Umbilical cord (tissue), 2 donors: Measurements from ENCODE around the gene GPRC5D. TPM values are rescaled to one million over a fixed set of nuclear protein-coding genes. Genes with fewer than 3 reads are reported as not detected.
A peak's percentile ranks its signal among the peaks of the same experiment; 100 is the strongest.

Experiments used
- DNase-seq: peaks from one replicate; pipeline ENCODE4 v3.0.0-alpha.2; 2015; ENCODE audit warnings: low spot score
- total RNA-seq: library from RNA; depleted of rRNA; stranded (reverse); fragments of >200 nt; gene quantifications from one replicate; pipeline ENCODE4 v1.2.3, GENCODE V29; 2014; ENCODE audit warnings: low replicate concordance; ENCODE audit not compliant: insufficient read depth

The GPRC5D gene
- total RNA-seq, 1 donor from 2014 or later: not detected

- DNase-seq: no peak
These were observed 14.9 kb downstream of the GPRC5D start for GRCh38 chr12:12936983-12937491.

DNA sequence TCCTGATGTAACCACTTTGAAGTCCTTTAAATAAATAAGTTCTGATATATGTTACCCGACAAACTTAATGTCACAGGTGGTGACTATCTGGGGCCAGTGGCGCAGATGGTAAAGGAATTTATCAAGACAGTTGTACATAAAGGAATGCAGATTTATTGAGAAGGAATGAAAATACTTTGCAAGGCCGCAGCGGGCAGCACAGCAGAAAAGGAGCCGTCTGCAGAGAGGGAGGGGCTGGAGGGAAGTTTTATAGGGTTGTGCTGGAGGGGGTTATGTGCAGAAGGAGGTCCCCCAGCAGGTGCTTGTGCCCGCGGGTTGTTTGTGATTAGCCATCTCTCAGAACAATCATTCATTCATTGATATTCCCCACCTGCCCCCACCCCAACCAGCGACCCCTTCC lies 17.4 kb downstream of the GPRC5D start:
- DNase-seq: no peak

DNA sequence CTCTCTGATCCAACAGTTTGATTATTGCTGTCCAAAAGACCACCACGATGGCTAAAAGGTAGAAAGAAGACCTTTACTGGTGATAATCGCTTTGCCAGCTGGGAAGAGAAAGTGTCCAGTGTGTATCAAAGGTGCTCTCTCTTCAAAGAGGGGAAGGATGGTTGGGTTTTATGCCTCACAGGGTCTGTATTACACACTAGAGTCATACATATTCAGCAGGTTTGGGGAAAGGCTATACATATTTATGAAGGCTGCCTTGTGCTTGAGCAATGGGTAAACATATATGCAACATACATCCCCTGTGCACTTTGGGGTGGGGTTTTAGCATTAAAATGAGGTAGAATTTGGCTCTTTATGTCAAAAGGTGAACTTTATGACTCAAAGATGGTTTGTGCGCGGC lies 18.2 kb downstream of the GPRC5D start:
- DNase-seq: no peak

GRCh38 chr12:12930633-12931219 lies 21.2 kb downstream of the GPRC5D start:
- no peak for DNase-seq

- DNase-seq: no peak
These were observed 22.3 kb downstream of the GPRC5D start for GRCh38 chr12:12929696-12930095.

DNA sequence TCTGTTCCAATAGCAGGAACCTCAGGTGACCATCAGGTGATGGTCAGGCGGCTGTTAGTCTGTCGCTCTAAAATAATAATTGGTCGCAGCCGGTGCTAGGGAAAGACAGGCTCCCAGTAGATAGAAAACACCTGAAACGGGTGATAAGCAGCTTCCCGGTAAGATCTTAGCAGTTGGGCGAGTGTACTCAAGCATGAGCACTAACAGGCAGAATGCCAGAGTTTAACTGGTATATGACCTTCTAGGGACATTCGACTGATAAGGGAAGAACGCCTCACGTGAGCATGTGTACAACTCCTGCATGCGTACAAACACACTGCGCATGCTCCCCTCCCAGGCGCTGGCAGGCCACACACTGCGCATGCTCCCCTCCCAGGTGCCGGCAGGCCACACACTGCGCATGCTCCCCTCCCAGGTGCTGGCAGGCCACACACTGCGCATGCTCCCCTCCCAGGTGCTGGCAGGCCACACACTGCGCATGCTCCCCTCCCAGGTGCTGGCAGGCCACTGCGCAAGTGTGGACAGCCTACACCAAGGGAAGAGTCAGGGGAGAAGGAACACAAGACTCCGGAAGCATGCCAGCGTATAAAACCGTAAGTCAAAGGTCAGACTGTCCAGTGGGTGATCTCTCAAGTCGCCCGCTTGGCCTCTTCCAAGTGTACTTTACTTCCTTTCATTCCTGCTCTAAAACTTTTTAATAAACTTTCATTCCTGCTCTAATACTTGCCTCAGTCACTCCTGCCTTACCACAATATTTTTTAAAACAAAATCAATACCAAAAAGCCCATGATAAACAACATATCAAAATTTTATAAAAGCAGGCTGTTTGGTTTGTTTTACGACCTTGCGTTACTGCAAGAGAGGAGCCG lies 24.5 kb downstream of the GPRC5D start:
- DNase-seq: peak; percentile 81

DNA sequence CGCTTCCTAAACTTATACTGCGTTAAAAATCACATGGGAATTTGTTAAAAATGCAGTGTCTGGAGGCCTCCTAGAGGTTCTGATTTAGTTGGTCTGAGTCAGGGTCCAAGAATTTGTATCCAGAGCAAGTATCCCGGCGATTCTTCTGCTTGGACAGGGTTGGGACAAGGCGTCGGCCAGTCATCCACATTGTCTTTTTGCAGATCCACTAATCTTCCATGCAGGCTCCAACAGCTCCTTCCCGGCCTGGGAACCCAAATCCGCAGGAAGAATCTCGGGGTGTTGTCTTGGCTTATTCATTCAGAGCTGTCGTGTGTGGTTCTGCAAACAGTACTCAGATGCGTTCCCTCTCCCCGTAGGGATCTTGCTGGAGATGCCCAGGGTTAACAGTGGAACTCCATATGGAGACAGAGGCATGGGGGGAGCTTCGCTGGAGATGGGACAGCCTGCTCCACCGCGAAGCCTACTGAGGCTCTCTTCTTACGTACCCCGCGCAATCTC lies 25.3 kb downstream of the GPRC5D start:
- DNase-seq: no peak

DNA sequence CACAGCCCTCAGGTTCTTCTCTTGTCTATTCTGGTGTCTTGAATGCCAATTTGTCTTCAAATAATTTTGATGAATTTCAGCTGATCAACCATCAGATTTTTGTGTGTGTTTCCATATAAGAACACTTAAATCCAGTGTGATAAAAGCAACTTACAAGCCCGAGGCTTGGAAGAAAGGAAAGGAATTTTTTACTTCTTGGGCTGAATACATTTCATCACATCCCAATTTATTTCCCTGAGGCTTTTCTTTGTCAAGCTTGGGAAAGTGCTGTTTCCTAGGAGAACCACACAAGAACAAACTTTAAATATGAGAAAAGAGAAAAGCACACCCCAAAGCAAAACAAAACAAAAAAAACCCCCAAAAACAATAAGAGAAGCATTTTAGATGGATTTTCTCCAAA lies 26.6 kb downstream of the GPRC5D start:
- DNase-seq: no peak

DNA sequence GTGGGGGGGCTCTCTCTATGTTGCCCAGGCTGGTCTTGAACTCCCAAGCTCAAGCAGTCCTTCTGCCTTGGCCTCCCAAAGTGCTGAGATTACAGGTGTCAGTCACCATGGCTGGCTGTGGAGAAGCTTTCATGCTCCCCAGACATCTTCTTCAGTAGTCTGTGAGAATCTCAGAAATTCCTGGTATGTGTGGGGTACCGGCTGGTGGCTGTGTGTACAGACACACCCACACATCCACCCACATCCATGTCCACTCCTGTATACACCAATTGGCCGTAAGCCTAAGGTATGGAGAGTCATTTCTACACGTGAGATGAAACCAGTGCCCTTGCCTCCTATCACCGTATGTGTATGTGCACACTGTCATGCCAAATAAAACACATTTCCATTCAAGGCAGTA lies 27.8 kb downstream of the GPRC5D start:
- DNase-seq: no peak

GRCh38 chr12:12922978-12923377 lies 29.0 kb downstream of the GPRC5D start:
- no peak for DNase-seq

DNA sequence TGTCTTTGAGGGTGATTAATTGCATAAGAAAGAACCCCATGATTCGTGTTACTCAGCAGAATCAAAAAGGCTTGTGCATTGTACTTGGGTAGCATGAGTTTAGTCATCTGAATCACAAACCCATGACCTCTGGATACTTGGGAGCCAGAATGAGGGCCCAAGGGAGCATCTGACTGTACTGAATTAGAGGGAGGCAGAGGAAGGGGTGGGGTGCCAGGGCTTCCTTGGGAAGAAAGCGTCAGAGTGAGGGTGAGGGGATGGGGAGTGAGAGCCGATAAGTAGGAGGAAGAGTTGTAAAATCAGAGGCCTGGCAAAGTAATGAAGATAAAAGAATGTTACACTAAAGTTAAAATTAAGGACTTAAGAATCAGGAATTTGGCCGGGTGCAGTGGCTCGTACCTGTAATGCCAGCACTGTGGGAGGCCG lies 29.8 kb downstream of the GPRC5D start:
- DNase-seq: no peak

DNA sequence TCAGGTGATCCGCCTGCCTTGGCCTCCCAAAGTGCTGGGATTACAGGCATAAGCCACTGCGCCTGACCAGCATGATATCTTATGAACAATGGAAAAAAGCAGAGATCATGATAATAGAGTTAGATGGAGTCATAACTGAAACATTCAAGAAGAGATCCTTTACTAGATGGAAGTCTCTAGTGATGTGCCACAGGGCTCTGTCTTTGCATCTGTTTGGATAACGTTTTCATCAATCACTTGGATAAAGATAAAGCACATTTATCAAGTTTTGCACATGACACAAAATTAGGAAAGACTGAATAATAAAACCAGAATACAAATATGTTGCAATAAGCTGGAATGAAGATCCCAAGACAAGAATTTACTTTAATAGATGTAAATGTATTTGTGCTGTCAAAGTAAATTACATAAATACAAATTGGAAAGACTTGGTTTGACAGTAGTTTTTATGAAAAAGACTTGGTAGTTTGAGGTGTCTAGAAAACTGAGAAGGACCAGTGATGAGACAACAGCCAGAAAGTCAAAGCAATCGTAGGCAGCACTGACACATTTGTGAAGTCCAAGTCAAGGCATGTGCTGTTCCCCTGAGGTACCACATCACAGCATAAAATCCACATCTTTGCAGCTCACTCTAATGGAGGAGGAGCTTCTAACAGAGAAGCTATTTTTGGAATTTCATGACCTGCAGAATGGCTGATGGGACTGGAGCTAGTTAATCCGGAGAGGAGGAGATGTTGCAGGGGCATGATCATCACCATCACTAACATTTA lies 32.1 kb downstream of the GPRC5D start:
- no peak for DNase-seq

- no peak for DNase-seq
These were observed 33.1 kb downstream of the GPRC5D start for GRCh38 chr12:12918781-12919389.

GRCh38 chr12:12917517-12917916 lies 34.5 kb downstream of the GPRC5D start:
- DNase-seq: no peak

DNA sequence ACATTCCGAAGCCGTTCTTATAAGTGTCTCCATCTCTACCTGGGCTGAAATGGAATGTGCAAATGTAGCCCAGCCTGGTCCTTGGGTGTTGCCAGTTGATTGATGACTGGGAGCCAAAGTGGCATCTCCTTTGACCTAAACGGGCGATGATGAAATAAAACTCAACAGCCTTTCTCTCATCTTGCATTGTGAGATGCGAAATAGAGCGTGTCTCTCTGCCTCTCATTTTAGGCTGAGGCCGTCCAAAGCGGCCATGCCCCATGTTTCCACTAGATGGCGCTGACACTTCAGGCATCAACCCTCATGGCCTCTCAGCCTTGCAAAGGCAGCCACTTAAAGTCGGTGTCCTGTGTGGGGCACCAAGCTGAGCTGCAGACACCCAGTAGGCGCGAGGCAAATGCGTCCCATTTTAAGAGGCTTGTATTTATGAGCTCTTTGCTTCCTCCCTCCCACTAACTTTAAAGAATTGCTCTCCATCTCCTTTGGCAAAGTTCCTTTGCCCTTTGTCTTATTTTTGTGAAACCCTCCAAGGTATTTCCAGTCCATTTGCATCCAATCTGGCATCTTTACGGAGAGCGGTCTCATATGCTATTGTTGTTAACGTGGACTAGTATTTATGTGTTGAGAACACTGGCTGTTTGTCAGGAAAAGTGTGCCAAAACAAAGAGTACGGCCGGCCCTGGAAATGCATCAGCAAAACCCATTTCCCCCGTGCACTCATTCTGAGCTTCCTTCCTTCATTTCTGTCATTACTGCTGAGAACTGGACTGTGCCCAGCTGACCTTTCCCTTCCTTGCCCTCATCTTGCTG lies 35.6 kb downstream of the GPRC5D start:
- peak; percentile 85 for DNase-seq

DNA sequence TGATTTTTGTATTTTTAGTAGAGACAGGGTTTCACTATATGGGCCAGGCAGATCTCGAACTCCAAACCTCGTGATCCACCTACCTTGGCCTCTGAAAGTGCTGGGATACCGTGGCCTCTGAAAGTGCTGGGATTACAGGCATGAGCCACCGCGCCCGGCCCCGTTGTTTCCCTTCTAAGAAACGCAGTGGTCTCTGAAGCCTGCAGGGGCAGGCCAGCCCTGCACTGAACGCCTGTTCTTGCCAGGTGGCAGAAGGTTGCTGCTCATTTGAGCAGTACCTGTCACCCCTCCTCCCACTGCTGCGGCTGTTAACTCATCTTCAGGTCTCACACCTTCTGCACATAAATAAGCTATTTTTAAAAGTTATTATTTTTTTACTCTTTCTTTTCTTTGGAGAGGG lies 36.3 kb downstream of the GPRC5D start:
- no peak for DNase-seq

DNA sequence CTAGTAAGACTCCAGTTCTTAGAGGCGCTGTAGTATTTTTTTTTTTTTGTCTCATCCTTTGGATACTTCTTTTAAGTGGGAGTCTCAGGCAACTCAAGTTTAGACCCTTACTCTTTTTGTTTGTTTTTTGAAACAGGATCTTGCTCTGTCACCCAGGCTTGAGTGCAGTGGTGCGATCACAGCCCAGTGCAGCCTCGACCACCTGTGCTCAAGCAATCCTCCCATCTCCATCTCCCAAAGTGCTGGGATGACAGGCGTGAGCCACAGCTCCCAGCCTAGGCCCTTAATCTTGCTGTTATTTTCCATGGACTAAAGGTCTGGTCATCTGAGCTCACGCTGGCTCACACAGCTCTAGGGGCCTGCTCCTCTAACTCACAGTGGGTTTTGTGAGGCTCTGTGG lies 39.3 kb downstream of the GPRC5D start:
- DNase-seq: no peak

DNA sequence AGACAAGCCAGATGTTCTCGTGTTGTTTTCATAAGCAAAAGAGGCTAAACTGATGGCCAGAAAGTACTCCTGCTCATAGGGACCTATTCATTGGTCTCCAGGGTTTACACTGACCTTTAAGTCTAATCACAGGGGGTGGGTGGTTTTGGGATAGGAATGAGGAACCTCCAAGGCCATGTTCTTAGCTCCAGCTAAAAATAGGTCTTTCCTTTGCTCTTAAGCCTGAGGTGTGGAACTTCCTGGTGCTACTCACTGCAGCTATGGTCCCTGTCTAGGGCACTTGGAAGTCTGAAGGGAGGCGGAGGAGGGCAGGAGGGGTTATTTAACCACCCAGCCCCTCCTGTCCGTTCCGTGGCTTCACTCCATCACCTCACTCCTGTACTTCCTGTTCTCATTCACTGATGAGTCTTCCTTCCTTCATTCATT lies 42.0 kb downstream of the GPRC5D start:
- peak; percentile 88 for DNase-seq

DNA sequence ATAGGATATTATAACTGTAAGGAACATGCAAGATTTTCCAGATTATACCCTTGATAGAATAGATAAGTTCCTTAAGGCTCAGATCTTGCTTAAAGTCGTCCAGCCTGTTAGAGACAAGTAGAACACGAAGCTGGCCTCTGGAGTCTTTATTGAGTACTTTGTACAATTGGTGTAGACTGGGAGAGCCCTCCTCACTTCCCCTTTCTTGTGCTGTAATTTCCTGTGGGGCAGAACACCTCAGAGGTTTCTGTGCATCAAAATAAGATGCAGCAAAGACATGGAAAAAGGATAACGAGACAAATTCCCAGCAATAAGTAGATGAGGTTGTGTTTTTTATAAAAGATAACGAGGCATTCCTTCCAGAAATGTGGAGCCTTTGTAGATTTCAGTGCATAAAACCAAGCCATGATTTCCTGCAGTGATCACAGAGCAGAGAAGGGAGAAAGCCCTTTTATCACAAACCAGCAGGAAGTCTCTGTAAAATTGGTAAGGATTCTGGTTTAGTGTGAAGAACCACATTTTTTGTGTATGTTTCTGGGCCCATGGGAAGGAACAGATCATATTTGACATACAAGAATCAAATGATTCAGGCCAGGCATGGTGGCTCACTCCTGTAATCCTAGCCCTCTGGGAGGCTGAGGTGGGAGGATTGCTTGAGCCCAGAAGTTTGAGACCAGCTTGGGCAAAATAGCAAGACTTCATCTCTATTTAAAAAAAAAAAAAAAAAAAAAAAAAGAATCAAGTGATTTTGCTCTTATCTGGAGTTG lies 42.6 kb downstream of the GPRC5D start:
- peak; percentile 85 for DNase-seq

- no peak for DNase-seq
These were observed 43.3 kb downstream of the GPRC5D start for GRCh38 chr12:12908711-12909110.
